CD1c-positive myeloid dendritic cell (primary cell): ENCODE results near the gene KHDC3L.
"Not testable (repeated sequence)": the region's sequence is repeated elsewhere in the genome, so short reads cannot be mapped to it uniquely, and the experiment has no call there.

Experiments
- DNase-seq: peaks from one replicate; pipeline ENCODE4 v3.0.0-alpha.2; 2016; ENCODE audit errors: extremely low spot score

Gene KHDC3L

GRCh38 chr6:73369563-73369962, 7.1 kb downstream of the KHDC3L start, which contains the start of gene OOEP:
OOEP (minus strand) TSS chr6:73369897; CDS start chr6:73369792, 105 bp downstream.
- no peak for DNase-seq

- DNase-seq: no peak
These were observed 9.5 kb downstream of the KHDC3L start for GRCh38 chr6:73371984-73372383.

- DNase-seq: no peak
These were observed 10.1 kb downstream of the KHDC3L start for GRCh38 chr6:73372516-73372915.

GRCh38 chr6:73375216-73375615, 12.8 kb downstream of the KHDC3L start:
- no peak for DNase-seq

- no peak for DNase-seq
These were observed 14.8 kb downstream of the KHDC3L start for GRCh38 chr6:73377225-73377624.

- not testable (repeated sequence) for DNase-seq
These were observed 19.1 kb downstream of the KHDC3L start for GRCh38 chr6:73381531-73381930.

GRCh38 chr6:73382462-73383113, 20.1 kb downstream of the KHDC3L start:
- DNase-seq: no peak

- DNase-seq: no peak
These were observed 26.0 kb downstream of the KHDC3L start for GRCh38 chr6:73388433-73388799.

- peak; percentile 72 for DNase-seq
These were observed 26.5 kb downstream of the KHDC3L start for GRCh38 chr6:73388800-73389512.

GRCh38 chr6:73389854-73390253, 27.4 kb downstream of the KHDC3L start:
- no peak for DNase-seq

GRCh38 chr6:73391675-73392074, 29.2 kb downstream of the KHDC3L start:
- no peak for DNase-seq

GRCh38 chr6:73392188-73392587, 29.7 kb downstream of the KHDC3L start:
- not testable (repeated sequence) for DNase-seq

GRCh38 chr6:73393278-73393677, 30.8 kb downstream of the KHDC3L start:
- DNase-seq: no peak

GRCh38 chr6:73394577-73395354, 32.3 kb downstream of the KHDC3L start, which contains the start of gene DDX43:
DDX43 (plus strand) TSS chr6:73394828; CDS start chr6:73394906, 78 bp downstream.
- peak; percentile 32 for DNase-seq

GRCh38 chr6:73395875-73396274, 33.4 kb downstream of the KHDC3L start:
- DNase-seq: no peak

GRCh38 chr6:73400656-73401055, 38.2 kb downstream of the KHDC3L start:
- DNase-seq: no peak

GRCh38 chr6:73409395-73409794, 46.9 kb downstream of the KHDC3L start:
- no peak for DNase-seq

GRCh38 chr6:73413102-73413501, 50.6 kb downstream of the KHDC3L start:
- no peak for DNase-seq
